ENCODE measurements around the gene KATNIP.

KATNIP gene

DNA sequence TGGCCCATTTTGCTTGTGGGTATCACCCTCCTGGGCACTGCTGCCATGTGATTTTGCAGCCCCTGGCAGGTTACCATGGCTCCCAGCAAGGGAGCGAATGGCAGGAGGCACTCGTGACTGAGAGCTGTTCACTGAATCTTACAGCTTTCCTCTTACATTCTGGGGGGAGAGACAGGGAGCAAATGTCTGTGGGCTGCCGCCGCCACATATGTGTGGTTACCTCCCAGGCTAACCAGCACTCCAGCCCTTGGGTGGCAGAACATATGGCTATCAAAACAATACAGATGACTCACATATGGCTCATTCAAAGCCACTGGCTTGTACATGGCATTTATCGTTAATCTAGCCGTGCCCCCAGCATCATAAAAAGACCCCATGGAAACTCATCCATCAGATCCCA, 20.0 kb upstream of the KATNIP start:
- no peaks in the 10 kb centered on the region; the same call in 1 of the 2 replicates for H3K36me3 ChIP-seq (ENCODE audit: insufficient read depth)

DNA sequence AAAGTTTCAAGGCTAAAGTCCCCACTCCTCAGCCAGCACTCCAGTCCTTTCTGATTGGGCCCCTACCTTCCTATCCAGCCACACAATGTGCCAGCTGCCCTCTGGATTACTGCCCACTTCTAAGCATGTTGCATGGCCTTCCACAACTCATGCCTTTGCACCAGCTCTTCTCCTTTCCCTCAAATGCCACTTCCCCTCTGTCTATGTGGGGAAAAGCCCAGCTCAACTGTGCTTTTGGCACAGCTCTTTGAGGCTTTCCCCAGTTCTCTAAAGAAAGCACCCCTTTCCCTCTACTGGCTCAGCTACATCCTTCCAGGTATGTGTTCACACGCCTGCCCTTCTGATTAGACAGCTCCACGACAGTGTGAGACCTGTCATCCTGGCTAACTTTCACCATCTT, 18.8 kb upstream of the KATNIP start:
- Histone ChIP-seq H3K27me3 (ENCODE audit: insufficient read depth, low read depth) (no peaks in the 10 kb centered on the region), H3K4me1 (ENCODE audit: low read depth, poor library complexity, severe bottlenecking) (no peaks in the 10 kb centered on the region), H2AFZ (ENCODE audit: low read depth) (no peak overlapping the region), H3K9ac (no peak overlapping the region), H3K36me3 (ENCODE audit: insufficient read depth) (no peaks in the 10 kb centered on the region; the same call in 1 of the 2 replicates), H3K79me2 (ENCODE audit: insufficient read depth, low read depth) (no peaks in the 10 kb centered on the region), H3K4me3 (IDR thresholded peaks at IDR 0.05; ENCODE audit: insufficient read depth, low read depth, low read length) (no peak overlapping the region), H3K4me2 (no peak overlapping the region), H3K27ac (no peak overlapping the region), H4K20me1 (ENCODE audit: insufficient read depth) (no peaks in the 10 kb centered on the region)
- TF ChIP-seq, protein P1, sequence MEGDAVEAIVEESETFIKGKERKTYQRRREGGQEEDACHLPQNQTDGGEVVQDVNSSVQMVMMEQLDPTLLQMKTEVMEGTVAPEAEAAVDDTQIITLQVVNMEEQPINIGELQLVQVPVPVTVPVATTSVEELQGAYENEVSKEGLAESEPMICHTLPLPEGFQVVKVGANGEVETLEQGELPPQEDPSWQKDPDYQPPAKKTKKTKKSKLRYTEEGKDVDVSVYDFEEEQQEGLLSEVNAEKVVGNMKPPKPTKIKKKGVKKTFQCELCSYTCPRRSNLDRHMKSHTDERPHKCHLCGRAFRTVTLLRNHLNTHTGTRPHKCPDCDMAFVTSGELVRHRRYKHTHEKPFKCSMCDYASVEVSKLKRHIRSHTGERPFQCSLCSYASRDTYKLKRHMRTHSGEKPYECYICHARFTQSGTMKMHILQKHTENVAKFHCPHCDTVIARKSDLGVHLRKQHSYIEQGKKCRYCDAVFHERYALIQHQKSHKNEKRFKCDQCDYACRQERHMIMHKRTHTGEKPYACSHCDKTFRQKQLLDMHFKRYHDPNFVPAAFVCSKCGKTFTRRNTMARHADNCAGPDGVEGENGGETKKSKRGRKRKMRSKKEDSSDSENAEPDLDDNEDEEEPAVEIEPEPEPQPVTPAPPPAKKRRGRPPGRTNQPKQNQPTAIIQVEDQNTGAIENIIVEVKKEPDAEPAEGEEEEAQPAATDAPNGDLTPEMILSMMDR (conservative IDR thresholded peaks at IDR 0.05; ENCODE audit: low read depth, low read length) = no peak

More for the DNA sequence above, 20.0 kb upstream of the KATNIP start:
- Histone ChIP-seq H3K79me2 (ENCODE audit: insufficient read depth, low read depth) (no peaks in the 10 kb centered on the region), H2AFZ (ENCODE audit: low read depth) (no peak overlapping the region), H3K4me3 (IDR thresholded peaks at IDR 0.05; ENCODE audit: insufficient read depth, low read depth, low read length) (no peak overlapping the region), H3K27ac (no peak overlapping the region), H3K27me3 (ENCODE audit: insufficient read depth, low read depth) (no peaks in the 10 kb centered on the region), H3K9ac (no peak overlapping the region), H3K4me2 (no peak overlapping the region), H4K20me1 (ENCODE audit: insufficient read depth) (no peaks in the 10 kb centered on the region), H3K4me1 (ENCODE audit: low read depth, poor library complexity, severe bottlenecking) (no peaks in the 10 kb centered on the region)
- TF ChIP-seq, protein P1 (conservative IDR thresholded peaks at IDR 0.05; ENCODE audit: low read depth, low read length) = no peak

DNA sequence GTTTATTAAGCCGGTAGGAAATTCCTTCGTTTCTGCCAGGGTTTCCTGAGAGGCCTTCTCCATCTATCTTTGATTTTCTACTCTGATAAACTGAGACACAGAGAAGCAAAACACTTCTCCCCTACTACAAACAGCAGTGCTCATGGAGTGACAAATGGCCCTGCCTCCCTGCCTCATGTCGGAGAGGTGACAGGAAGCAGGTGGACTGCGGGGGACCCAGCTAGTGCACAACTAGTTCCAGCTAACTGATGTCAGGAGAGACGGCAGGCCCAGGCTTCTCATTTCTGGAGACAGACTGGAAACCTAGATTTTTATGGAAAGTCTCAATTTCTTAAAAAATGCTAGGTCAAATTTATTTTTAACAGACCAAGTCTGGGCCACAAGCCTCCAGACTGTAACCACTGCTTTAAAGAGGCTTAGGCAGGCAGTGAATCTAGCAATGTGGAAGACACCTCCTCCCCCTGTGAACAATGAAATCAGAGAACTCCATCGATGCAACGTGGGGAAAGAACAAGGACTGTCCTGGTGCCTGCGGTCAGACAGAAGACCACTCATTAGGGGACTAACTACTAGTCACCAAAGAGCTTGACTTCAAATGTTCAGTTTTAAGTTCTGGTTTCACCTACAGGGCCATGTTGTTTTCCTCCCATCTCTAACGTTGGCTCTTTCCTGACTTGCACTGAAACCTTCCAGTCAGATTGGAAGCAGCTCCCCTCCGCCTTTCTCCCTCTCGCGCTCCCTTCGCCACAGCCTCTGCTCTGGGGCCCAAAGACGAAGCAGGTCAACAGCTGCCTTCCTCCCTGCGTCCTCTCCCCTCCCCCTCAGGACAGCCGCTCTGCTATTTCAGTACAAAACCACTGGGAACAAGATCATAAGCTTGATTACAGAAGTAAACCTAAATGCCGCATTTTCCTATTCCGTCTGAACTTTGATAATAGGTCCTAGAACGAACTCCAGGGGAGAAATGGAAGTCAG, 17.8 kb upstream of the KATNIP start:
- H3K36me3 ChIP-seq (ENCODE audit: insufficient read depth) = no peaks in the 10 kb centered on the region; the same call in 1 of the 2 replicates
- no peak overlapping the region for H2AFZ ChIP-seq (ENCODE audit: low read depth)
- H3K4me2 ChIP-seq = no peak overlapping the region
- no peak overlapping the region for H3K4me3 ChIP-seq (IDR thresholded peaks at IDR 0.05; ENCODE audit: insufficient read depth, low read depth, low read length)
- TF ChIP-seq, protein P1 (conservative IDR thresholded peaks at IDR 0.05; ENCODE audit: low read depth, low read length) = no peak
- no peaks in the 10 kb centered on the region for H3K27me3 ChIP-seq (ENCODE audit: insufficient read depth, low read depth)
- no peak overlapping the region for H3K27ac ChIP-seq
- H4K20me1 ChIP-seq (ENCODE audit: insufficient read depth) = no peaks in the 10 kb centered on the region
- no peaks in the 10 kb centered on the region for H3K4me1 ChIP-seq (ENCODE audit: low read depth, poor library complexity, severe bottlenecking)
- H3K9ac ChIP-seq = no peak overlapping the region
- no peaks in the 10 kb centered on the region for H3K79me2 ChIP-seq (ENCODE audit: insufficient read depth, low read depth)

DNA sequence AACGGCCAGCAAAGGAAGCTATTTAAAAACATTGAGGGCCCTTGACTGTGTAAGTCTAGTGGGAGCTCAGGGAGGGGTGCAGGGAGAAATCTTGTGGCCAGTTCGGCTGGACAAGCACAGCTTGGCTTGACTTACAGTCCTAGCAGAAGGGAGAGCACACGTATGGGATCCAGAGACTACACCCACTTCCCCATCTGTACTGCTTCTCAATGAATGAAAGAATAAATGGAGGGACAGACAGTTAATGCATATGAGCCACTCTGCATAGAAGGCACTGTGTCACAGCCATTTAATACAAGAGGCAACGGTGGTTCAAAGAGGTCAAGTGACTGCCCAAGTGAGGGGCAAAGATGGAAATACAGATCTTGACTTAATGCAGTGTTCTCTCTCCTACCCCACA, 15.7 kb upstream of the KATNIP start:
- no peak overlapping the region for H3K27ac ChIP-seq
- TF ChIP-seq, protein P1 (conservative IDR thresholded peaks at IDR 0.05; ENCODE audit: low read depth, low read length) = no peak
- H3K4me2 ChIP-seq = no peak overlapping the region
- no peak overlapping the region for H3K9ac ChIP-seq
- no peak overlapping the region for H3K4me3 ChIP-seq (IDR thresholded peaks at IDR 0.05; ENCODE audit: insufficient read depth, low read depth, low read length)
- H3K79me2 ChIP-seq (ENCODE audit: insufficient read depth, low read depth) = no peaks in the 10 kb centered on the region
- H4K20me1 ChIP-seq (ENCODE audit: insufficient read depth) = no peaks in the 10 kb centered on the region
- H3K36me3 ChIP-seq (ENCODE audit: insufficient read depth) = no peaks in the 10 kb centered on the region; the same call in 1 of the 2 replicates
- no peaks in the 10 kb centered on the region for H3K4me1 ChIP-seq (ENCODE audit: low read depth, poor library complexity, severe bottlenecking)
- no peaks in the 10 kb centered on the region for H3K27me3 ChIP-seq (ENCODE audit: insufficient read depth, low read depth)
- H2AFZ ChIP-seq (ENCODE audit: low read depth) = no peak overlapping the region

Measured in KMS-11 (cell line).